Measurements from ENCODE around the gene RMP24.

The RMP24 gene

DNA sequence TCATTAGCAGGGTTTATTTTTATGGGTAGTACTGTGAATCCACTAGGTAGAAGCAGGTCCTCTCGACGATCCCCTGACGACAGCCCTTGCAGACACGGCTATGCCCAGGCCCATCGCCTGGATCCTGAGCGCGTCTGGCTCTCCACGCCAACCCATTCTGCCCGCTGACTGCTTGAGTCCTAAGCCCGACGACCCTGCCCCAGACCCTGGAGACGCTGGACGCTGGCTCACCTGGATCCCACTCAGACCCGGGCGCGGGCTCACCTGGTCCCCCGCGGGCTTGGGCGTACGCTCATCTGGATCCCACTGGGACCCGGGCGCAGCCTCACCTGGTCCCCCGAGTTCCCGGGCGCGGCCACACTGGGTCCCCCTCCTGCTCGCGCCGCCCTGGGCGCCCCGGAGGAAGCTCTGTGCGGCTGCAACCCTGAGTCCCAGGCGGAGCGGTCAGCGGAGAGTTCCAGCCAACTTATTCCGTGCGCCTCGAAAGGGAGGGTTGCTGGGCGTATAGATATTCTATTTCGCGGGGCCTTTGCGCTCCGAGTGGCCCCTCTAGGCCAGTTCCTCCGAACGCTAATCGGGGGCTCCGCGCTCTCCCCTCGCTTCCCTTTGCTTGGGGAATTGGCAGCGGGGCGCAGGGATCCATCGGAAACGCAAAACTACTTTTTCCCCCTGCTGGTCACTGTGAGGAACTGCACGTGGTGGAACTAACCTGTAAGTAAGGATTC lies 22.4 kb upstream of the RMP24 start:
- intact Hi-C loops (cut with DNase I) = loop anchor here (5.0 kb wide), 1 partner anchor 198 kb away; no protein-coding TSS in a partner anchor
- WGBS, 2 donors = 2 to 8% methylated on average over 27 to 33 of the region's 54 CpGs
- Histone ChIP-seq H3K36me3 (no peaks in the 10 kb centered on the region), H3K4me3 (replicated peaks in 1 of 3) (peak overlapping the region in 2 of 3 donors; percentile 43 to 55), H3K27me3 (no peaks in the 10 kb centered on the region), H3K9me3 (no peaks in the 10 kb centered on the region), H3K4me1 (peaks cover 0 to 6% of the 10 kb centered on the region in 2 donors), H3K27ac (no peak overlapping the region)
- peak; percentile 36 to 46 for DNase-seq
- no peak for TF ChIP-seq POLR2A (IDR thresholded peaks at IDR 0.05)
- TF ChIP-seq, protein P1, sequence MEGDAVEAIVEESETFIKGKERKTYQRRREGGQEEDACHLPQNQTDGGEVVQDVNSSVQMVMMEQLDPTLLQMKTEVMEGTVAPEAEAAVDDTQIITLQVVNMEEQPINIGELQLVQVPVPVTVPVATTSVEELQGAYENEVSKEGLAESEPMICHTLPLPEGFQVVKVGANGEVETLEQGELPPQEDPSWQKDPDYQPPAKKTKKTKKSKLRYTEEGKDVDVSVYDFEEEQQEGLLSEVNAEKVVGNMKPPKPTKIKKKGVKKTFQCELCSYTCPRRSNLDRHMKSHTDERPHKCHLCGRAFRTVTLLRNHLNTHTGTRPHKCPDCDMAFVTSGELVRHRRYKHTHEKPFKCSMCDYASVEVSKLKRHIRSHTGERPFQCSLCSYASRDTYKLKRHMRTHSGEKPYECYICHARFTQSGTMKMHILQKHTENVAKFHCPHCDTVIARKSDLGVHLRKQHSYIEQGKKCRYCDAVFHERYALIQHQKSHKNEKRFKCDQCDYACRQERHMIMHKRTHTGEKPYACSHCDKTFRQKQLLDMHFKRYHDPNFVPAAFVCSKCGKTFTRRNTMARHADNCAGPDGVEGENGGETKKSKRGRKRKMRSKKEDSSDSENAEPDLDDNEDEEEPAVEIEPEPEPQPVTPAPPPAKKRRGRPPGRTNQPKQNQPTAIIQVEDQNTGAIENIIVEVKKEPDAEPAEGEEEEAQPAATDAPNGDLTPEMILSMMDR (IDR thresholded peaks at IDR 0.05) = peak; percentile 70 to 97 (median 84)

DNA sequence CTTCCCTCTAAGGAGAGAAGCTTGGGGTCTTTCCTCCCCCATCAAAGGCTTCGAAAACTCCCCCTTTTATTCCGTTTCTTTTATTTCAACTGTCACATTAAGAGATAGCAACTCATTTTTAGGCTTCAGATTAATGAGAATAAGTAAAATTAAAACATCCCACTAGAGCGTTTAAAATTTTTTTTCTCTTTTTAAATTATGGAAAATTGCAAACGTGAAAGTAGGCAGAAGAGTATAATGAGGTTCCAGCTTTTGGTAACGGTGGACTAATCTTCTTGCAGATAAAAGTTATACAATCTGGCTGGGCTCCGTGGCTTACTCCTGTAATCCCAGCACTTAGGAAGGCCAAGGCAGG lies 21.9 kb upstream of the RMP24 start:
- intact Hi-C loops (cut with DNase I) = loop anchor here (5.0 kb wide), 1 partner anchor 198 kb away; no protein-coding TSS in a partner anchor
- H3K4me1 ChIP-seq = peaks cover 0 to 6% of the 10 kb centered on the region in 2 donors
- no peaks in the 10 kb centered on the region for H3K36me3 ChIP-seq
- peak overlapping the region in 1 of 3 donors; percentile 43 for H3K4me3 ChIP-seq (replicated peaks in 1 of 3)
- 15% methylated on average over 6 of the region's 6 CpGs for WGBS, 2 donors
- H3K27ac ChIP-seq = no peak overlapping the region
- no peaks in the 10 kb centered on the region for H3K9me3 ChIP-seq
- no peak for TF ChIP-seq POLR2A (IDR thresholded peaks at IDR 0.05)
- TF ChIP-seq, protein P1 (IDR thresholded peaks at IDR 0.05) = peak in 1 of 6 experiments; percentile 10
- H3K27me3 ChIP-seq = no peaks in the 10 kb centered on the region
- no peak for DNase-seq

DNA sequence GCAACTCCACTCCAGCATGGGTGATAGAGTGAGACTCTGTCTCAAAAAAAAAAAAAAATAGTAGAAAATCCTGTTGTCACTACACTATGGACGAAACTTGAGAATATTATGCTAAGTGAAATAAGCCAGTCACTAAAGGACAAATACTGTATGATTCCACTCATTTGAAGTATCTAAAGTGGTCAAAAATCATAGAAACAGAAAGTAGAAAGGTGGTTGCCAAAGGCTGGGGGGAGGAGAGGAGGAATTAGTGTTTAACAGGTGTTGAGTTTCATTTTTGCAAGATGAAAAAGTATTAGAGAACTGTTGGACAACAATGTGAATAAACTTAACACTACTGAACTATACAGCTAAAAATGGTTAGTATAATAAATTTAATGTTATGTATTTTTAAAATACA lies 18.8 kb upstream of the RMP24 start:
- TF ChIP-seq, protein P1 (IDR thresholded peaks at IDR 0.05) = no peak
- TF ChIP-seq POLR2A (IDR thresholded peaks at IDR 0.05) = no peak
- intact Hi-C loops (cut with DNase I) = loop anchor here (5.0 kb wide), 1 partner anchor 201 kb away; no protein-coding TSS in a partner anchor

DNA sequence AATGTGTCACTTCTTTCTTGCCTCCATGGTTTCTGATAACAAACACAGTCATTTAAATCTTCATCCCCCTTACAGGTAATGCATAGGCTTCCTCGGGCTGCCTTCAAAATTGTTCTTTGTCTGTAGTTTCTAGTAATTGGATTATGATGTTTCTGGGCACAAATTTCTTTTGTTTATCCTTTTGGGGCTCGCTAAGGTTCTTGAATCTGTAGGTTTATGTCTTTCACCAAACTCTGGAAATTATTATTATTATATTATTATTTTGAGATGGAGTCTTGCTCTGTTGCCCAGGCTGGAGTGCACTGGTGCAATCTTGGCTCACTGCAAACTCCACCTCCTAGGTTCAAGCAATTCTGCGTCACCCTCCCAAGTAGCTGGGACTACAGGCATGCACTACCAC lies 16.3 kb upstream of the RMP24 start:
- WGBS, 2 donors = 87 to 93% methylated on average over 3 of the region's 3 CpGs

More for the DNA sequence above, 18.8 kb upstream of the RMP24 start:
- H3K4me1 ChIP-seq = peaks cover 0 to 6% of the 10 kb centered on the region in 2 donors
- H3K27me3 ChIP-seq = no peaks in the 10 kb centered on the region
- H3K27ac ChIP-seq = no peak overlapping the region
- no peaks in the 10 kb centered on the region for H3K9me3 ChIP-seq
- no peak for DNase-seq
- H3K4me3 ChIP-seq (replicated peaks in 1 of 3) = no peak overlapping the region
- no peaks in the 10 kb centered on the region for H3K36me3 ChIP-seq
- WGBS, 2 donors = 88 to 93% methylated on average over 1 of the region's 1 CpG

DNA sequence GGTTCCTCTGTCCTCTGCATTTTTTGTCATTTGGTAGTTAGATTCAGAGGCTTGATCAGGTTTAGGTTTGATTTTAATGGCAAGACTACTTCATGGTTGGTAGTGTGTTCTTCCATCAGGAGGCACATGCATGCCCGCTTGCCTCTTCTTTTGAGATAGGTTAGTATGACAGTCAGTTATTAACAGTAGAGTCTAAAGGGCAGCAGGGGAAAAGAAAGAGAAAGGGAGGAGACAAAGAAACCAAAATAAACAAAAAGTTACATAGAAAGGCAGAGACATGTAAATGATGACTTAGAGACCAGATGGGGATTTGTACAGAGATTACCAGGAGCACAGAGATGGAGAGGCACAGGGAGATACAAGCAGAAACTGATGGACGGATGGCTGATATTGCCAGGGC lies 10.2 kb upstream of the RMP24 start:
- no peaks in the 10 kb centered on the region for H3K9me3 ChIP-seq
- H3K36me3 ChIP-seq = no peaks in the 10 kb centered on the region
- no peak overlapping the region for H3K4me3 ChIP-seq (replicated peaks in 1 of 3)
- H3K4me1 ChIP-seq = no peaks in the 10 kb centered on the region
- no peaks in the 10 kb centered on the region for H3K27me3 ChIP-seq
- no peak overlapping the region for H3K27ac ChIP-seq
- intact Hi-C loops (cut with DNase I) = no loop called here
- no peak for DNase-seq
- no peak for TF ChIP-seq POLR2A (IDR thresholded peaks at IDR 0.05)
- TF ChIP-seq, protein P1 (IDR thresholded peaks at IDR 0.05) = no peak
- 95% methylated on average over 2 of the region's 2 CpGs for WGBS, 2 donors

More for the DNA sequence above, 16.3 kb upstream of the RMP24 start:
- intact Hi-C loops (cut with DNase I) = no loop called here
- no peaks in the 10 kb centered on the region for H3K9me3 ChIP-seq
- TF ChIP-seq POLR2A (IDR thresholded peaks at IDR 0.05) = no peak
- TF ChIP-seq, protein P1 (IDR thresholded peaks at IDR 0.05) = no peak
- no peaks in the 10 kb centered on the region for H3K27me3 ChIP-seq
- no peaks in the 10 kb centered on the region for H3K4me1 ChIP-seq
- no peak for DNase-seq
- H3K27ac ChIP-seq = no peak overlapping the region
- no peak overlapping the region for H3K4me3 ChIP-seq (replicated peaks in 1 of 3)
- H3K36me3 ChIP-seq = no peaks in the 10 kb centered on the region
